PFSK-1 (cell line): ENCODE results near the gene INPP5A.

Experiments
- POLR2AphosphoS5 ChIP-seq: IDR thresholded peaks from 2 replicates; pipeline ENCODE4 v1.6.1; 2012; ENCODE audit warnings: low read depth, mild to moderate bottlenecking, control low read depth, low read length, moderate library complexity
- TAF1 ChIP-seq: IDR thresholded peaks from 2 replicates; pipeline ENCODE4 v1.6.1; 2012; ENCODE audit warnings: low read length, control low read depth, borderline replicate concordance; ENCODE audit not compliant: insufficient read depth

- TF ChIP-seq POLR2AphosphoS5: no peak
- no peak for TF ChIP-seq TAF1
Observed at GRCh38 chr10:132789659-132790148, 252.1 kb downstream of the INPP5A start.
